ENCODE results near the gene PIK3R2. TPM values are rescaled to one million over a fixed set of nuclear protein-coding genes. Genes with fewer than 3 reads are reported as not detected.

The PIK3R2 gene
- total RNA-seq, 1 donor from 2014 or later = 36.4 TPM

DNA sequence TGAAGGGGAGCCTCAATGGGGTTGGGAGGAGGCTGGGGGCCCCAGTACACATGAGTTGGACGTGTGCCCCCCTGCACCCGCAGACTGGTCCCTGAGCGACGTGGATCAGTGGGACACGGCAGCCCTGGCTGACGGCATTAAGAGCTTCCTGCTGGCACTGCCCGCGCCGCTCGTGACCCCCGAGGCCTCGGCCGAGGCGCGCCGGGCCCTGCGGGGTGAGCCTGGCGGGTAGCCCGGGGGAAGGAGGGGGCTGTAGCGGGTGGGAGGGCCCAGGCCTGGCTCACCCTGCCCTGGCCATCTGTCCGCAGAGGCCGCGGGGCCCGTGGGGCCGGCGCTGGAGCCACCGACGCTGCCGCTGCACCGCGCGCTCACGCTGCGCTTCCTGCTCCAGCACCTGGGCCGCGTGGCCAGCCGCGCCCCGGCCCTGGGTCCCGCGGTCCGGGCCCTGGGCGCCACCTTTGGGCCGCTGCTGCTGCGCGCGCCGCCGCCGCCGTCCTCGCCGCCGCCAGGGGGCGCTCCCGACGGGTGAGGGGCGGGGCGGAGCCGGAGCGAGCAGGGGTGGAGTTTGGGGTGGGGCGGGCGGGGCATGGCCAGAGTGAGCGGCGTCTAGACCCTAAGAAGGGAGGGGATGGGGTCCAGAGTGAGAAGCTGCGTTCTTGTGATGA lies 8.1 kb downstream of the PIK3R2 start:
- peak; percentile 85 for DNase-seq
- no peak overlapping the region for H3K27ac Mint-ChIP-seq (ENCODE audit: unreplicated experiment)
- H3K9me3 Mint-ChIP-seq (ENCODE audit: unreplicated experiment) = no peaks in the 10 kb centered on the region
- H3K36me3 Mint-ChIP-seq (ENCODE audit: unreplicated experiment) = no peaks in the 10 kb centered on the region
- peak; percentile 75 for TF ChIP-seq CTCF (IDR thresholded peaks at IDR 0.05; ENCODE audit: partially characterized antibody, unreplicated experiment)
- H3K27me3 Mint-ChIP-seq (ENCODE audit: unreplicated experiment) = no peaks in the 10 kb centered on the region
- peaks cover 10% of the 10 kb centered on the region for H3K4me1 Mint-ChIP-seq (ENCODE audit: low read depth, unreplicated experiment)
- peak overlapping the region; percentile 65 for H3K4me3 Mint-ChIP-seq (ENCODE audit: unreplicated experiment)

GRCh38 chr19:18161636-18162002 lies 8.7 kb downstream of the PIK3R2 start:
- Mint-ChIP-seq H3K4me1 (ENCODE audit: low read depth, unreplicated experiment) (peaks cover 6% of the 10 kb centered on the region), H3K27me3 (ENCODE audit: unreplicated experiment) (no peaks in the 10 kb centered on the region), H3K9me3 (ENCODE audit: unreplicated experiment) (no peaks in the 10 kb centered on the region), H3K4me3 (ENCODE audit: unreplicated experiment) (peak overlapping the region; percentile 65), H3K36me3 (ENCODE audit: unreplicated experiment) (no peaks in the 10 kb centered on the region), H3K27ac (ENCODE audit: unreplicated experiment) (peak overlapping the region; percentile 8)
- peak; percentile 23 for TF ChIP-seq CTCF (IDR thresholded peaks at IDR 0.05; ENCODE audit: partially characterized antibody, unreplicated experiment)
- no peak for DNase-seq

DNA sequence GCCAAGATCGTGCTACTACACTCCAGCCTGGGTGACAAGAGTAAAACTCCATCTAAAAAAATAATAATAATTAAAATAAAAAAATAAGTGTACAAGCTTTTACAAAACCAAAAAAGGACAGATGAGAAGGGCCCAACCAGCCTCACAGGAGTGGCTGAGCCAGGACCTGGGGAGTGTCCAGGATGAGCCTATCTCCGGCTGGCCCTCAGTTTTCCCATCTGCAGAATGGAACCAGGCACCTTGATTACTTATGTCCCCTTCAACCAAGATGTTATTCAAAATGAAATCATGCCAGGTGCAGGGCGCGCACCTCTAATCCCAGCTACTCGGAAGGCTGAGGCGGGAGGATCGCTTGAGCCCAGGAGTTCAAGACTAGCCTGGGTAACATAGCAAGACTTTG lies 11.1 kb downstream of the PIK3R2 start:
- H3K9me3 Mint-ChIP-seq (ENCODE audit: unreplicated experiment) = no peaks in the 10 kb centered on the region
- H3K27me3 Mint-ChIP-seq (ENCODE audit: unreplicated experiment) = no peaks in the 10 kb centered on the region
- H3K36me3 Mint-ChIP-seq (ENCODE audit: unreplicated experiment) = no peaks in the 10 kb centered on the region
- DNase-seq = no peak
- H3K4me3 Mint-ChIP-seq (ENCODE audit: unreplicated experiment) = no peak overlapping the region
- no peak overlapping the region for H3K27ac Mint-ChIP-seq (ENCODE audit: unreplicated experiment)
- no peak for TF ChIP-seq CTCF (IDR thresholded peaks at IDR 0.05; ENCODE audit: partially characterized antibody, unreplicated experiment)
- peaks cover 4% of the 10 kb centered on the region for H3K4me1 Mint-ChIP-seq (ENCODE audit: low read depth, unreplicated experiment)

DNA sequence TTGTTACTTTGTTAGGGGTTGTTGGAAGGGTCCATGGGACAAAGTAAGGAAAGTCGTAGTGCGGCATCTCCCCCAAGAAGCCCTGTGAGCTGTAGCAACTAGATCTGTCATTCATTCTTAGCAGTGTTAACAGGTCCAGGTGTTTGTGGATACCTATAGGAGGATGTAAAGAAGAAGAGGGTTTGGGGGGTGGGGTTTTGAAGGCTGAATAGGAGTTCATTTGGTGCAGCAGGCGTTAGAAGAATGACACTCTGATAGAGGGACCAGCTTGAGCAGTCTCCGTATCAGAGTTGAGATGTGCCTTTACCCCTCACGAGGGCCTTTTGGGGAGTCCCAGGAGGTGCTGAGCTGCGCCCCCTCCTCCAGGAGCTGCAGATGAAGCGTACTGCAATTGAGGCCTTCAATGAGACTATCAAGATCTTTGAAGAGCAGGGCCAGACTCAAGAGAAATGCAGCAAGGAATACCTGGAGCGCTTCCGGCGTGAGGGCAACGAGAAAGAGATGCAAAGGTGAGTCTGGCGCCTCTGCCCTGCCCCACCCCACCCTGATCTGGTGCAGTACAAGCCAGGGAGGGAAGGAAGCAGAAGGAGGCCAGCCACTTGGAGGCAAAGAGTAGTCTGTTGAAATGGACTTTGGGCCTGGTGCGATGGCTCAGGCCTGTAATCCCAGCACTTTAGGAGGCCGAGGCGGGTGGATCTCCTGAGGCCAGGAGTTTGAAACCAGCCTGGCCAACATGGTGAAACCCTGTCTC lies 13.0 kb downstream of the PIK3R2 start:
- DNase-seq = no peak
- H3K4me3 Mint-ChIP-seq (ENCODE audit: unreplicated experiment) = no peak overlapping the region
- H3K27me3 Mint-ChIP-seq (ENCODE audit: unreplicated experiment) = peaks cover 3% of the 10 kb centered on the region
- H3K4me1 Mint-ChIP-seq (ENCODE audit: low read depth, unreplicated experiment) = peaks cover 4% of the 10 kb centered on the region
- H3K9me3 Mint-ChIP-seq (ENCODE audit: unreplicated experiment) = no peaks in the 10 kb centered on the region
- no peak for TF ChIP-seq CTCF (IDR thresholded peaks at IDR 0.05; ENCODE audit: partially characterized antibody, unreplicated experiment)
- no peaks in the 10 kb centered on the region for H3K36me3 Mint-ChIP-seq (ENCODE audit: unreplicated experiment)
- H3K27ac Mint-ChIP-seq (ENCODE audit: unreplicated experiment) = no peak overlapping the region

- TF ChIP-seq CTCF (IDR thresholded peaks at IDR 0.05; ENCODE audit: partially characterized antibody, unreplicated experiment) = no peak
- Mint-ChIP-seq H3K27ac (ENCODE audit: unreplicated experiment) (no peak overlapping the region), H3K36me3 (ENCODE audit: unreplicated experiment) (no peaks in the 10 kb centered on the region), H3K4me3 (ENCODE audit: unreplicated experiment) (no peak overlapping the region), H3K4me1 (ENCODE audit: low read depth, unreplicated experiment) (no peaks in the 10 kb centered on the region), H3K9me3 (ENCODE audit: unreplicated experiment) (no peaks in the 10 kb centered on the region), H3K27me3 (ENCODE audit: unreplicated experiment) (peaks cover 3% of the 10 kb centered on the region)
- no peak for DNase-seq
These were observed 14.0 kb downstream of the PIK3R2 start for GRCh38 chr19:18167011-18167410.

All from glutamatergic neuron (in vitro differentiated cells).